K562 (cell line): ENCODE measurements around the gene TTC39A. TPM values are rescaled to one million over a fixed set of nuclear protein-coding genes. Genes with fewer than 3 reads are reported as not detected.

Experiments
- CREB3 ChIP-seq: fragments of 450-650 bp; conservative IDR thresholded peaks from 2 replicates; pipeline ENCODE4 v1.6.1; 2016; ENCODE audit warnings: missing genetic modification characterization, low read depth, mild to moderate bottlenecking, missing compliant biosample characterization, moderate library complexity
- EP400 ChIP-seq: fragments of 450-650 bp; IDR thresholded peaks from 2 replicates; pipeline ENCODE4 v1.6.1; 2017; ENCODE audit warnings: antibody characterized with exemption, mild to moderate bottlenecking, moderate library complexity
- HDAC1 ChIP-seq, 2 experiments: fragments of 450-650 bp; IDR thresholded peaks; 2 replicates each; pipeline ENCODE4 v1.6.1; 2016 to 2017; ENCODE audit warnings: inconsistent platforms in 1 of 2, mild to moderate bottlenecking in 1 of 2, moderate library complexity in 1 of 2
- MBD2 ChIP-seq: sonication (generic); IDR thresholded peaks from 2 replicates; pipeline ENCODE4 v1.6.1; 2016; ENCODE audit warnings: low read depth, borderline replicate concordance
- MNT ChIP-seq, 2 experiments: fragments of 450-650 bp; conservative IDR thresholded peaks; 2 replicates each; pipeline ENCODE4 v1.6.1; 2017; ENCODE audit warnings: mild to moderate bottlenecking in 2 of 2, moderate library complexity in 2 of 2
- MYC ChIP-seq, 2 experiments: fragments of 250-450 bp in 1 of 2; sonication (Bioruptor Pico) in 1 of 2; IDR thresholded peaks; 2 replicates each; pipeline versions ENCODE4 v1.5.1 to v1.6.1; 2012 to 2021; ENCODE audit warnings: low read depth in 2 of 2, borderline replicate concordance in 1 of 2, improper control_type of control experiment in 1 of 2, low read length in 1 of 2, mild to moderate bottlenecking in 1 of 2, moderate library complexity in 1 of 2
- NKRF ChIP-seq: fragments of 450-650 bp; IDR thresholded peaks from 2 replicates; pipeline ENCODE4 v1.6.1; 2016; ENCODE audit warnings: borderline replicate concordance
- STAT5A ChIP-seq: IDR thresholded peaks from 2 replicates; pipeline ENCODE4 v1.6.1; 2012; ENCODE audit warnings: low read length, inconsistent platforms, borderline replicate concordance
- polyA plus RNA-seq, 8 experiments: library from polyadenylated mRNA; depleted of rRNA in 4 of 8; stranded (reverse) in 5 of 8; unstranded in 3 of 8; fragments of >200 nt; fragmentation: Nextera tagmentation in 2 of 8; fragmentation: Illumina TruSeq in 1 of 8; extraction: Ambion mirVana in 2 of 8; extraction: Trizol in 1 of 8; gene quantifications; 2 replicates each; pipeline versions ENCODE4 v1.2.1 to v1.2.3, GENCODE V29; 2011 to 2014; ENCODE audit warnings: inconsistent platforms in 1 of 8, missing spikeins in 1 of 8
- total RNA-seq, 7 experiments: library from RNA; depleted of rRNA in 6 of 7; stranded (reverse); fragments of >200 nt in 6 of 7; fragmentation: Illumina TruSeq in 2 of 7; extraction: Trizol in 2 of 7; gene quantifications; 2 replicates each; pipeline versions ENCODE4 v1.2.1 to v1.2.3, GENCODE V29; 2011 to 2021; ENCODE audit warnings: low replicate concordance in 1 of 7

TTC39A gene
- total and polyA plus RNA-seq, 9 of the 15 experiments (the other 6 are each of a cell fraction or from before 2014, with no cell fraction given), result 0.18 to 0.82 (median 0.35) TPM

GRCh38 chr1:51331206-51332100 lies 1.1 kb upstream of the TTC39A start (continued):
- TF ChIP-seq MBD2 (peak; percentile 52), NKRF (peak; percentile 15; the same call in 1 of the 2 replicates), CREB3 (peak; percentile 86), HDAC1 (IDR thresholded peaks at IDR 0.05) (peak in 1 of 2 experiments; percentile 83; a peak in 2 of 4 replicates), MYC (IDR thresholded peaks at IDR 0.05; ENCODE audit: low read depth, low read length) (peak; percentile 89), MYC (CRISPR knock-in tag; IDR thresholded peaks at IDR 0.05; ENCODE audit: borderline replicate concordance, low read depth) (peak; percentile 79; the same call in 1 of the 2 replicates), MNT (conservative IDR thresholded peaks at IDR 0.05) (peak; percentile 49 to 78), STAT5A (peak; percentile 63), EP400 (peak; percentile 85)
